ENCODE results near the gene ACOXL. TPM values are rescaled to one million over a fixed set of nuclear protein-coding genes. Genes with fewer than 3 reads are reported as not detected.

Gene ACOXL
- total and polyA plus RNA-seq, 2 of the 8 experiments (the other 6 are each of a cell fraction or from before 2014, with no cell fraction given): 11.4 to 20.6 TPM

- TF ChIP-seq CHD7 (IDR thresholded peaks at IDR 0.05; ENCODE audit: insufficient replicate concordance, low read length) (no peak), ATF3 (IDR thresholded peaks at IDR 0.05; ENCODE audit: insufficient read depth, low read depth, low read length) (no peak), RAD21 (IDR thresholded peaks at IDR 0.05 in 1 of 2, conservative IDR thresholded peaks at IDR 0.05 in 1 of 2; ENCODE audit: low read depth in 2 of 2, low read length in 2 of 2) (no peak), CTBP2 (IDR thresholded peaks at IDR 0.05; ENCODE audit: borderline replicate concordance, insufficient read depth, insufficient read length, low read length) (no peak), POLR2AphosphoS5 (IDR thresholded peaks at IDR 0.05; ENCODE audit: low read depth, low read length) (no peak), EZH2 (IDR thresholded peaks at IDR 0.05; ENCODE audit: low read depth, low read length, severe bottlenecking) (no peak), CBX8 (IDR thresholded peaks at IDR 0.05; ENCODE audit: borderline replicate concordance, low read depth, low read length) (no peak)
Measured at GRCh38 chr2:110834134-110834827, 101.9 kb downstream of the ACOXL start (continued).
